Measurements from ENCODE around the gene TXNDC11.

Gene TXNDC11

DNA sequence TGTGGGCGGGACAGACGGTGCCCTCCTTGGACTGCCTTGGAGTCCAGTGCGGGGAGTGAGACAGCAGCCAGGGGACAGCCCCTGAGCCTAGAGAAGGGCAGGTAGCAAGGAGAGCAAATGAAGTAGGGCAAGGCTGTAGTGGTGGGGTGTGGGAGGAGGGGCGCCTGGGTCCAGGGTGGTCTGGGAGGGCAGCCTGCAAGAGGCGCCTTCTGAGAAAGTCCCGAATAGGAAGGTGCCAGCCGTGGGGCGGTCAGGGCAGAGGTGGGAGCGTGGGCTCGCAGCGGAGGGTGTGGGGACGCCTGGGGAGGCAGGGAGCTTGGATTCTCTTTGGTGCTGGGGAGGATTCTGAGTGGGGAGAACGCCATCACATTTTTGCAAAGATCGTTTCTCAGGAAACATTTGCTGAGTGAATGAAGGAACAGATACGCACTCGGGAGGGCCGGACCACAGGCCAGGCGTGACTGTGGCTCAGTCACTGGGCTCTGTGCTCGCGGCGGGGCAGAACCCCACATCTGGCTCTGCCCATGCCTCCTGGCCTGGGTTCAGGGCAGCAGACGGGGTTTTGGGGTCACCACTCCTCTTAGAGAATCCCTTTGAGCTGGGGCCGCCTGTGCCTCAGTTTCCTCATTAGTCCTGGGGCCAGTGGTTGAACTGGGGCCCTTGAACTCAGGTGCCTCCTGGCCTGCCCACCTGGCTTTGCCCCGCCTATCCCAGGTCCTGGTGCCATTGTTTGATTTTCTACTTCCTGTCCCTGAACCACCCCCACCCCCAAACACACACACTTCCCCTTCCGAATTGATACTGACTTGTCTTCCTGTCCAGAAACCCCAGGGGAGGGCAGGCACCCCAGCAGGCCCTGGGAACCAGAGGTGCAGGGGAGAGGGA is 70.2 kb downstream of the TXNDC11 start:
- no peak for DNase-seq

DNA sequence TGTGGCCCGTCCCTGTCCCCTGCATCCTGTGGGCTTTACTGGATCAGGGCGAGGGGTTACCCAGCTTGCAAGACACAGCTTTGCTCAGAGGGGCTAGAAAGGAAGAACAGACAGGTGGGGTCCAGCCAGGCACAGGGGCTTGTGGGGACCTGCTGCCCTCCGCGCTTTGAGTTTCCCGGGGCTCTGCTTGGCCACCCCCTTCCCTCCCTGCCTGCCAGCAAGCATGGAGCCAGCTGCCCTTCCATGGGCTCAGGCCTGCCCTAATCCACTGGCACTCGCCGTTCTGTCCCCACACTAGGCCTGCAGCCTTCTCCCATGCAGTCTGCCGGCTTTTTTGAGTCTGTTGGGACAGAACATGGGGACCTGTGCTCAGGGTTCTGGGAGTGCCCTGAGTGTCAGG is 71.0 kb downstream of the TXNDC11 start:
- DNase-seq = no peak

DNA sequence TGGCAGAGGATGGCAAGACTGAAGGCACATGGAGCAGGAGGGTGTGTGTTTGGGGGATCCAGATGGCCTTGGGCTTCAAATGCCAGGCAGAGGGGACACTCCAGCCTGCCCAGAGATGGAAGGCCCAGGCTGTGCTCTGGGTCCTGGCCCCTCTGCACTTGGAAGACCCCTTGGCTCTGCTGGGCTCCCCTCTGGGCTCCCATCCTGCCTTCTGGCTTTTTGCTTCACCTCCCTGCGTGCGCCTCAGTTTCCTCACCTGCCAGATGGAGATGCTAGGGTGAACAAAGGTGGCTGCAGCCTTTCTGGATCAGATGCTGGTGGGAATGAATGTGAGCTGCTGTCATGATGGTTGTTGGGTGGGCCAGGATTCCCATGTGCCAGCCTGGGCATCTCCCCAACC is 71.4 kb downstream of the TXNDC11 start:
- DNase-seq = no peak

DNA sequence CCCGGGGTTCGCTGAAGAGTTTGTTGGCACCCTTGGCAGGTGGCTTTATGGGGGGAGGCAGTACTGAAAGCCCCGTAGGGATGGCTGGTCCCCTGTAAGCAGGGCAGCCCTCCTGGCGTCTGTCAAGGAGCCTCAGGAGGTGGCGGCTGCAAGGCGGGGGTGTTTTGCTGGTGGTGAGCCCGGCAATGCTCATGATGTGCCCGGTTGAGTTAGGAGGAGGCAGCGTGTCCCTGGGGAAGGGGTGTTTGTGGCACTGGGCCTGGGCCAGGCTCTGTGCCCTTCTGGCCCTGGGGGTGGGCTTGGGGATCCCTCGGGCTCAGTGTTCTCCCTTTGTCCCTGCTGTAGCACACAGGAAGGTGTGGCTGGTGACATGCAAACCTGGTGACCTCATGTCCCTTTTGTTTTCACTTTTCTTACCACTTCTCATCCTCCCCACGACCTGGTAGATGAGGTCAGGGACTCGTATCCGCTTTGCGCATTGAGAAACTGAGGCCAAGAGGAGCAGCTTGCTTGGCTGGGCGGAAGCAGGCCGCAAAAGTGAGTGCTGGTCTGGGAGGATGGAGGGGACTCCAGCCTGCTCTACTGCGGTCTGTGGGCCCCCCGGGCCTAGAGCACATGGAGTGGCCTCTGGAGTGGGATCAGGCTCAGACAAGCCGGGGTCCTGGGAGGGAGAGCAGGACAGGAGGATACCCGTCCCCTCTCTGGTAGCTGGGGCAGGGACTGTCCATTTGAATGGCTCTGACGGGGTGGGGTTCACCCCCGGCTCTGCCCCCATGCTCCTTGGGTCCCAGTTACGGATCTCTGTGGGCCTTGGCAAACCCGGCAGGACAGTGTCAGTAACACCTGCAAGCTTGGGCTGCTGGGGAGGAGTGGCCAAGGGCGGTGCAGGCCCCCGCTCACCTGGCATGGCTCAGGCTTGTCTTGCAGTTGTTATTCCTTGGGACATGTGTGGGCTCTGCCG is 72.2 kb downstream of the TXNDC11 start:
- DNase-seq = no peak

DNA sequence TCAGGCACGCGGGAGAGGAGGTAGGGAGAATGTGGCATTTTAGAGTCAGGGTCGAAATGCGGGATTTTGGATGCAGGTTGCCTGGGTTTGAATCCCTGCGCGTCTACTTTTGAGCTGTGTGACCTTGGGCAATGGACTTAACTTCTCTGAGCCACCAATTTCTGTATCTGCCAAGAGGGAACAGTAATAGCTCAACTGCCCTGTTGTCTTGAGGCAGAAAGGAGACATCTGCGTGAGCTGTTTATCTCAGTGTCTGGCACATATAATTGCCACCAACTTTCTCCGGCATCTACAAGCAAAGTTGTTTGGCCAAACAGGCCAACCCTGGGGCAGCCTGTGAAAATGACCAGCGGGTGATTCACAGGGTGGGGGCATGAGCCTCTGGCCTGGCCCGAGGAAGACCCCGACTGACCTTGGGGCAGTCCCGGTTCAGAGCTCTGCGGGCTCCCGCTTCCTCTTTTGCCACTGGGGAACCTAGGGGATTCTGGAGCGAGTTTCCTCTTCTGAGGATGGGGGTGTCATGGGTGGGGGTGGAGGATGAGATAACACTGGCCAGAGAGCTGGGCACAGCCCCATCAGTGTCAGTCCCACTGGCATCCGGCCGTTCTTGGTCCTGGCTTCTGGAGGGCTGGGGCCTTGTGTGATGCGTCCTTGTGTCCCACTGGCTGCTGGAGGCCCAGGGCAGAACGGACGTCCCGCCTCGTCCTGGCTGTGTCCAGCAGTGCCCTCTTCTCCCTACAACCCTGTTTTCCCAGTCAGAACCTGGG is 73.1 kb downstream of the TXNDC11 start:
- no peak for DNase-seq

DNA sequence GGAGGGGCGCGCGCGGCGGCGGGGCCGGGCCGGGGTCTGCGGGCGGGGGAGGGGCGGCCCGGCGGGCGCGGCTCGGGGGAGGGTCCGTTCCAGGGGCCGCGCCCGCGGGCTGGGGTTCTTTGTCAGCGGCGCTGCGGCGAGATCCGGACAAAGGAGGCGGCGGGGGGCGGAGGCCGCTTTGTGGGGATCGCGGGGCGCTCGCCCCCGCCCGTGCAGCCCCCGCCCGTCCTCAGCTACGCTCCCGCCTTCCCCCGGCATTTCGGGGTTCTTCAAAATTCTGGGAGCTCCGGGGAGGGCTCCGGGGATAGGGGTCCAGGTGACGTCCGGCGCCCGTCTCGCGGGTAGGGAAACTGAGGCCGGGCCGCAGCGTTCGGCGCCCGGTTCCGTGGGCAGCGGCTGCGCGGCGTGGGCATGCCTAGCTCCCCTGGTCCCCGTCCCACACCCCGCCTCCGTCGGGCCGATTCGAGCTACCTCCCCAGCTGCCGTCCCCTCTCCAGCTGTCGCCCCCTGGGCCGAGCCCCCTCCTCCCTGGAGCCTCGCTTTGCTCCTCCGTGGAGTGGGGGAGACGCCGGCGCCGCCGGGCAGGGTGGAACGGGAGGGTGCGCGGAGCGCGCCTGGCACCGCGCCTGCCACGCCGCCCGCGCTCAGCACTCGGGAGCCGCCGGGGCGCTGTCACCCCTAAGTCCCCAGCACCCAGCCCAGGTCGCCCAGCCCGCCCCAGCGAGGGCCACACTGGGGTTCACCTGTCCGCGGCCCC is 73.9 kb downstream of the TXNDC11 start:
- no peak for DNase-seq

DNA sequence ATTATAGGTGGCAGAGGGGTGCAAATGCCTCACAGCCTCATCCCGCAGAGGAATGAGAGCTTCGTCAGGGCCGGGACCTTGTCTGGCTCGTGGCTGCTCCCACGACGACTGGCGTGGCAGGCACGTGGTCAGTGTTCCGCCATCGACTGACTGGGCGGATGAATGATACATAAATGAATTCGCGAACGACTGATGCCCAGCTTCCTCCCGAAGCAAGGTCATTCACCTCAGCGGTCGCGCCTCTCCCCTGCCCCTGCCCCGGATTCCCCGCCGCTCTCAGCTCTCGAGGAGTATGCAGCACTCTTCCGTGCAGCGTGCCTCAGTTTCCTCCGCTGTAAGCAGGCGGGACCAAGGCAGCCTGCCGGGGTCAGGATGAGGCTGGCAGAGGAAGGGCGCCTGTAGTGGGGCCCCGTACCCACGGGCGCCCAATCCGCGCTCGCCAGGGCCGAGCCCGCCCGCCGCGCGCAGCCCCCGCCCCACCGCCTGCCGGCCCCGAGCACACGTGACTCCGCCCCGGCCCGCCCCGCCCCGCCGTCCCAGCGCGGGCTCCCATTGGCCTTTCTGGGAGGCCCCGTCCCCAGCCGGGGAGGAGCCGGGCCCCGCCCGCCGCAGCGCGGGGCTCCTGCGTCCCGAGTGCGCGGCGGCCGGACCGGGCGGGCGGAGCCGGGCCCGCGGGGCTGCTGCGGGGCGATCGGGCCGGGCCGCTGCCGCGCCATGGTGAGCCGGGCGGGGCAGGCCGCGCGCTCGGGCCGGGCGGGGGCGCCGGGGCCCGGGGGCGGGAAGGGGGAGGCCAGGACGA is 74.6 kb downstream of the TXNDC11 start, which contains the start of gene SNN:
TSS of gene SNN (plus strand) at position 632 of the 799 bp plus-strand sequence. CDS start 7,605 bp downstream, outside the sequence.
- DNase-seq = peak; percentile 93

DNA sequence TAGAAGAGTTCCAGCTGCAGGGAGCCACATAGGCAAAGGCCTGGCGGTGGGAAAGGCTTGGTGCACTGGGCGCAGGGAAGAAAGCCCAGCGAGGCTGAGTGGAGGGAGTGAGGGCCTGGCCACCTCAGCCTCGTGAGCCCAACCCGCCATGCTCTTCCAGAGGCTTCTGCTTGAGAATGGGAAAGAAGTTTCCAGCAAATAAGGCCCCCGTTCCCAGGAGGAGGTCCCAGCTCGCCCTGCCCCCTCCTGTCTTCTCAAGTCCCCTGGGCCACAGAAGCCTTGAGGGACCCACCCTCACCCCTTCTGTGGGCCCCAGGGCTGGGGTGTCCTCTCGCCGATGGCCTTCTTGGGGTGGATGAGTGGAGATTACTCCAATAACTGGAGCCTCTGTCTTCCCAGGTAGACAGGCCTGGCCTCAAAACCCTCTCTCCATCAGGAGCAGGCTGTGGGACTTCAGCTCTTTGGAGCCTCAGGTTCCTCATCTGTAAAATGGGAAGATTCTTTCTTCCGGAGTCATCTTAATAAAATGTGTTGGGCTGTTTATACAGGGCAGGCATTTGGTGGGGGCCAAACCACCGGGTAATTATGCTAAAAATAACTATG is 75.3 kb downstream of the TXNDC11 start:
- no peak for DNase-seq

DNA sequence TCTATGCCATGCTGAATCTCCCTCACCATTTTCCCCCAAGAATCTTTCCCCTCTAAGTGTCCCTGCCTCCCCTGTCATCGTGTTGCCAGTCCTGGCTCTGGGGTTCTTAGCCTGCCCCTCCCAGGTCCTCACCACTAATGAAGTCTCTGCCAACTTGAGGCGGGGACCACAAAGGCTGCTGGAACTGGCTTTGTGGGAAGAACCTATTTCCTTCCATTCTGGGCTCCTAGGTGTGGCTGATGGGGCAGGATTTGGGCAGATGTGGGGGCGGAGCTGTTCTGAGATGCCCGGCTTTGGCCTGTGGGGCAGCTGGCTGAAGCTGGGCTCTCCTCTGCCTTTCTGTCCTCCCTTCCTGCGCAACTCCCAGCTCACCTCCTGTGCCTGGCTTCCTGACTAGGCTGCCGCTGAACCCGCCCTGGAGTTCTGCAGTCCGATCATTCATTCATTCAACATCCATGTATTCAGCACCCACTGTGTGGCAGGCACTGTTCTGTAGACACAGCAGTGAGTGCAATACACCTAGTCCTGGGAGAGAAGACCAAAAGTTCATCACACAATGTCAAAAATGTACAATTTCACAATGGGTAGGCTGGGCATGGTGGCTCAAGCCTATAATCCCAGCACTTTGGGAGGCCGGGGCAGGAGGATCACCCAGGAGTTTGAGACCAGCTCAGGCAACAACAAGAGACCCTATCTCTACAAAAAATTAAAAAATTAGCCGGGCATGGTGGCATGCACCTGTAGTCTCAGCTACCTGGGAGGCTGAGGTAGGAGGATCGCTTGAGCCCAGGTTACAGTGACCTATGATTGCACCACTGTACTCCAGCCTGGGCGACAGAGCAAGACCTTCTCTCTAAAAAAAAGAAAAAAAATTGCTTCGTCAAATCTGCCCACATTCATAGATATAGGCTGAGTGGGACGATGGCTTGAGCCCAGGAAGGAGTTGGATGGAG is 76.3 kb downstream of the TXNDC11 start:
- DNase-seq = no peak

DNA sequence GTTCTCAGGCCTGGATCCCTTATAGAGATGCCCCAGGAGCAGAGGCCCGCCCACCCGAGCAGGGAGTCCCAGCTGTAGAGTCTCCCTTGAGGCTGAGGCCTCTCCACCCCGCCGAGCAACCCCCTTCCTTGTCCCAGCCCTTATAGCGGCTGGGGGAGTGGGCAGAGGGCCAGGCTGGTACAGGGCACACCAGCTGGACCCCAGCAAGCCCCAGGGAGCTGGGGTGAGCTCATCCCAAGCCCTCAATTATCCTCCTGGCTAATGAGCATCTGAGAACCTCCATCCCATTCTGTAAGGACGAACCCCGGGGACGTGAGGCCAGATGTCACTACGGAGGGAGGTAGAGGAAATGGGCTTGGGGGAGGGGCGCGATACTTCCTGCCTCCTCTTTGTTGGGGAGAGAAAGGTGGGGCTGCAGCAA is 77.6 kb downstream of the TXNDC11 start:
- no peak for DNase-seq

DNA sequence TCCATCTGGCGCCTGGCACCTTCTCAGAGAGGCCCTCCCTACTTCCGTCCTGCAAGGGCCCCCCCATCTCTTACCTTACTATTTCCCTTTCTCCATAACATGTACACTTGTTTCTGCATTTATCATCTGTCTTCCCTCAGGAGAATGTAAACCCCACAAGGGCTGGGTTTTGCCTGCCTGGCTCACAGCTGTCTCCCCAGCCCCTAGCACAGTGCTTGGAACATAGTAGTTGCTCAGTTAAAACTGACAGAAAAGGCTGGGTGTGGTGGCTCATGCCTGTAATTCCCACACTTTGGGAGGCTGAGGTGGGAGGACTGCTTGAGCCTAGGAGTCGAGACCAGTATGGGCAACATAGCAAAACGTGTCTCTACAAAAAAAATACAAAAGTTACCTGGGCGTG is 80.1 kb downstream of the TXNDC11 start:
- DNase-seq = no peak

DNA sequence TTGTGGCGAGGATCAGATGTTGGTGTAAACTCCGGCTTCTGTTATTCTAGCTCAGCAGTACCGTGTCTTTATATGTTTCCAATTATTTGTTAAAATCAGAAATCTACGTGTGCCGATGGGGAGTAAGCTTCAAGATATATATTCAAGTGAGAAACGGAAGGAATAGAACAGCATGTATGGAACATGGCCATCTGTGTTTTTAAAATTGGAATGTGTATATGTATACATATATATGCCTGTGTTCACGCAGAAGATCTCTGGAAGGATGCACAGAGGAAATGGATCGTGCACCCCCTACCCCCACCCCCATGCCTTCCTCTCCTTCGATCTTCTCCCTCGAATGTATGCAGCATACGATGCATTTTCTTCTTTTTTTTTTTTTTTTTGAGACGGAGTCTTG is 82.1 kb downstream of the TXNDC11 start:
- DNase-seq = no peak

DNA sequence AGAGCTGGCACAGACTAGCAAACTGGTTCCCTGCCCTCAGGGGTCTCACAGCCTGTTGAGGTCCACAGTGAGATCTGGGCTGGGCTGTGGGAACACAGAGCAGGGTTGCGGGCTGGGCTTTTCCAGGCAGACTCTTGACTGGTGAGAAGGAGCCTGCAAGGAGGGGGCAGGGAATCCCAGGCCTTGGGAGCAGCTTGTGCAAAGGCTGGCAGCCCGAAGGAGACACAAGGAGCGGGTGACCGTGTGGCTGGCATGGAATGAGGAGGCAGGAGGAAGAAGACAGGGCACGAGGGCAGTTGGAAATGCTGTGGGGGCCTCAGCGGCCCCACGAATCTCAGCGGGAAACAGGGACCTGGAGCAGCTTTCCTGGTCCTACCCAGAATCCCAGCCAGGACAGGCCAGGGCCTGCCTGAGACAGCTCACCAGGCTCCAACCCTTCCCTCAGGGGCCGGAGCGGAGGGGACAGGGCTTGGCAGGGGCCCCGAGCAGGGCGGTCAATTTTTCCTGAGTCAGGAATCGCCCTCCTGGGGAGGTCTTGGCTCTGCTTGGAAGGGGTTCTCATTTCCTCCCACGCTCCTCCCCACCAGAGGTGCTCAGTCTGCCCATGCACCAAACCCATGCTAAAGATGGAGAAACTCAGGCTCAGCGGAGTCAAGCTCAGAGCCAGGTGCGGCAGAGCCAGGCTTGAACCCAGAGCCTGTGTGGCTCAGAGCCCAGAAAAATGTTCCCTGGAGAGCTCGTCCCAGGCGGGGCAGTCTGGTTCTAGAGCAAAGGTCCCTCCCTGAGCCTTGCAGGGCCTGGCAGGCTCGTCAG is 83.6 kb downstream of the TXNDC11 start:
- DNase-seq = no peak

DNA sequence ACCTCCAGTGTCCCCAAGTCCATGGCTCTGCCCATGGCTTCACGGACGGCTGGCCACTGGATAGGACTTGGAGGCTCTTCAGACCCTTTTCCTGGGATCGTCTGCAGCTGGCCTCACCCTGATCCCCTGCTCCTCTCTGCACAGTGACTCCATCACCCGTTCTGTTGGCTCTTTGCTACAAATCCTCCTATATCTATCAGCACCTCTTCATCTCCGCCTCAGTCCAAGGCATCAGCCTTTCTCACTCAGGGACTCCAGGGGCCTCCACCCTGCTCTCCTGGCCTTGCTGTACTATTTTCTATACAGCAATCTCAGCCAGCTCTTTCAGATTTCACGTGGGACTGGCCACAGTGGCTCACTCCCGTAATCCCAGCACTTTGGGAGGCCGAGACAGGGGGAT is 85.1 kb downstream of the TXNDC11 start:
- no peak for DNase-seq

DNA sequence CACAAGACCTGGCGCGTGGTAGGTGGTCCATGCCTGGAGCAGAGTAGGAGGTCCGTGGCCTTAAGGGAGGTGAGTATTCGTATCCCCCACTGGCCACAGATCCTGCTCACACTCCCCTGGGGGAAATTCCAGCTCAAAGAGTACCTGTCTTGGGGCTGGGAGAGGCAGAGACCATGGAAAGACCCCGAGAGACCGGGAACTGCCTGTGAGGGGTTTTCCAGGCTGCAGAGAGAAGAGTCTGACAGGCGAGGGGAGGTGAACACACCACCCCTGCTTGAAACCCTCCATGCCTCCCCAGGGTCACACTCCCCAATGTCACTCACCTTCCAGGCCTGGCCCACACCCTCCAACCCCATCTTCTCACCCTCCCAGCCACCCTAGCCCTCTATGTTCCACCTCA is 87.0 kb downstream of the TXNDC11 start:
- DNase-seq = no peak

DNA sequence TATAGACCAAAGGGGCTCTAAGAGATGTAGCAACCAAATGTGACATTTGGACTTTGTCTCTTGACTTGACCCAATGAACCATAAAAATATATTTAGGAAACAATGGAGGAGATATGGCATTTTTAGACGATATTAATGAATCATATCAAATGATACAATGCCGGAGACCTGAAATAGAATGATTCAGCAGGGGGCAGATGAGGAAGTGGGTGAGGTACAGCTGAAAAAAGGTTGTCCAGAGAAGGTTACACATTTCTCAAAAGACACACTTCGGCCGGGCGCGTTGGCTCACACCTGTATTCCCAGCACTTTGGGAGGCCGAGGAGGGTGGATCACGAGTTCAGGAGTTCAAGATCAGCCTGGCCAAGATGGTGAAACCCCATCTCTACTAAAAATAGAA is 90.9 kb downstream of the TXNDC11 start:
- no peak for DNase-seq

DNA sequence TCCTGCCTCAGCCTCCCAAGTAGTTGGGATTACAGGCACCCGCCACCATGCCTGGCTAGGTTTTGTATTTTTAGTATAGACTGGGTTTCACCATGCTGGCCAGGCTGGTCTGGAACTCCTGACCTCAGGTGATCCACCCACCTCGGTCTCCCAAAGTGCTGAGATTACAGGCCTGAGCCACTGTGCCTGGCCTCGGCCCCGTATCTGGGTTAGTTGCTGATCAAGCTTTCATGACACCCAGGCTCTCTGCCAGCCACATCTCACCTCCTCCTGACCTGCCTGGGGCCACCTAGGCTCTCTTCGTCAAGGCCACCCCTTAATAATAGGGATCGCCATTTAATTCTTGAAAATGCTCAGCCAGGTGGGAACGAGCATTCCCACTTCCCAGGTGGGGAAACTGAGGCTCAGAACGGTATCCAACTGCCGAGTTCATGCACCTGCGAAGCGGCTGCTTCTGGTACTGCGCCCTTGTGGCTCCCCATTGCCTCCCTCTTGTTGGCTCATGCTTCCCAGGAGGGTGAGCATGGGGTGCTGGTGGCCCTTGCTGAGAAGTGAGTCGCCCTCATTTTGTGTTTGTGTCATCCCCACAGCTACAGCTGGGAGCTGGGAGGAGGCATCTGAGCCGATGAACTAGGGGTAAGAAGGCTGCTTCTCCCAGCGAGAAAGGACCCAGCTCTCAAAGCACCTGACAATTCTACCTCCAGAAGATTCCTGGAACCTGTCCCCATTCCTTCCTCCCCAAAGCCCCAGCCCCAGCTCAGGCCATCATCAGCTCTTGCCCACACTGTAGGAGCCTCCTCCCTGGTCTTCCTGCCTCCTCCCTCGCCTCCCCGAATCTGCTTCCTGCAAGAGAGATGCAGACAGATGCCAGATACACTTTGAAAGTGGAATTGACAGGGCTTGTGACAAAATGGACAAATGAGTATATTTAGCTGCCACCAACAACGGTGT is 91.7 kb downstream of the TXNDC11 start:
- DNase-seq = no peak

Measured in femur (tissue), 1 donor.